Measurements from ENCODE around the gene CH25H. TPM values are rescaled to one million over a fixed set of nuclear protein-coding genes. Genes with fewer than 3 reads are reported as not detected.

CH25H gene
- total RNA-seq, 1 experiment from 2014 or later, result 0.10 TPM

- no peak for TF ChIP-seq REST (IDR thresholded peaks at IDR 0.05; ENCODE audit: insufficient read depth in 1 of 2, low read depth in 2 of 2, low read length in 1 of 2)
- no peak for TF ChIP-seq POLR2AphosphoS5 (IDR thresholded peaks at IDR 0.05; ENCODE audit: low read depth, low read length)
- TF ChIP-seq CTCF (IDR thresholded peaks at IDR 0.05), result no peak; the same call in 1 of the 2 replicates
- TF ChIP-seq TCF7L2 (IDR thresholded peaks at IDR 0.05; ENCODE audit: low read depth, low read length), result no peak
- TF ChIP-seq SIN3A (IDR thresholded peaks at IDR 0.05; ENCODE audit: borderline replicate concordance, insufficient read depth, low read depth, low read length), result no peak
- in situ Hi-C loops (cut with HindIII; ENCODE audit: low pct_unique_long_range_greater_than_20kb, low sequenced_read_pairs) (loop anchor here (25.0 kb wide), 1 partner anchor 197 kb away; no protein-coding TSS in a partner anchor), intact Hi-C loops (cut with micrococcal nuclease; ENCODE audit: unreplicated experiment) (loop anchor here (10.0 kb wide), 1 partner anchor 375 kb away; no protein-coding TSS in a partner anchor)
- Histone ChIP-seq H3K27ac (ENCODE audit: low read length) (no peak overlapping the region), H3K4me3 (ENCODE audit: low read depth in 2 of 2, low read length in 2 of 2) (no peak overlapping the region), H3K9me3 (ENCODE audit: control insufficient read depth, insufficient read depth, low read depth, low read length) (no peaks in the 10 kb centered on the region), H3K36me3 (ENCODE audit: control insufficient read depth, insufficient read depth, low read length) (no peaks in the 10 kb centered on the region), H3K27me3 (ENCODE audit: control insufficient read depth, insufficient read depth, low read length) (peaks cover 20% of the 10 kb centered on the region), H3K4me1 (ENCODE audit: control insufficient read depth, insufficient read depth, low read length) (no peaks in the 10 kb centered on the region)
- DNase-seq (ENCODE audit: low read depth, low spot score) (no peak), ATAC-seq (no peak)
- CTCF ChIA-PET, result no interaction called here
- POLR2A ChIA-PET, result no interaction called here
- no TSS peak for BruUV-seq (replicated peaks)
Measured at GRCh38 chr10:89209718-89210117, 2.6 kb upstream of the CH25H start.

- ATAC-seq (peak; percentile 75), DNase-seq (ENCODE audit: low read depth, low spot score) (peak; percentile 4)
- H3K4me3 ChIP-seq (ENCODE audit: low read depth in 2 of 2, low read length in 2 of 2), result peak overlapping the region; percentile 40 to 61
- no peaks in the 10 kb centered on the region for H3K9me3 ChIP-seq (ENCODE audit: control insufficient read depth, insufficient read depth, low read depth, low read length)
- intact Hi-C loops (cut with micrococcal nuclease; ENCODE audit: unreplicated experiment), result no loop called here
- in situ Hi-C loops (cut with HindIII; ENCODE audit: low pct_unique_long_range_greater_than_20kb, low sequenced_read_pairs), result loop anchor here (25.0 kb wide), 1 partner anchor 196 kb away; no protein-coding TSS in a partner anchor
- H3K36me3 ChIP-seq (ENCODE audit: control insufficient read depth, insufficient read depth, low read length), result no peaks in the 10 kb centered on the region
- no peak overlapping the region for H3K27ac ChIP-seq (ENCODE audit: low read length)
- CTCF ChIA-PET, result no interaction called here
- TF ChIP-seq REST (IDR thresholded peaks at IDR 0.05; ENCODE audit: insufficient read depth in 1 of 2, low read depth in 2 of 2, low read length in 1 of 2) (no peak), CTCF (IDR thresholded peaks at IDR 0.05) (no peak), POLR2AphosphoS5 (IDR thresholded peaks at IDR 0.05; ENCODE audit: low read depth, low read length) (no peak), SIN3A (IDR thresholded peaks at IDR 0.05; ENCODE audit: borderline replicate concordance, insufficient read depth, low read depth, low read length) (no peak), TCF7L2 (IDR thresholded peaks at IDR 0.05; ENCODE audit: low read depth, low read length) (no peak)
- POLR2A ChIA-PET, result no interaction called here
- H3K4me1 ChIP-seq (ENCODE audit: control insufficient read depth, insufficient read depth, low read length), result no peaks in the 10 kb centered on the region
- BruUV-seq (replicated peaks), result no TSS peak
- peaks cover 25% of the 10 kb centered on the region for H3K27me3 ChIP-seq (ENCODE audit: control insufficient read depth, insufficient read depth, low read length)
Measured at GRCh38 chr10:89207801-89208551, 859 bp upstream of the CH25H start.

Data from Panc1 (cell line).